IMR-90 (cell line): ENCODE data around the gene RAB31. TPM values are rescaled to one million over a fixed set of nuclear protein-coding genes. Genes with fewer than 3 reads are reported as not detected.

ENCODE experiments used
- ATAC-seq: fragments of 200-7000 bp; cut with Tn5 transposase; 2 replicates; pipeline ENCODE4 v1.9.1; 2020; ENCODE audit warnings: low read depth, mild to moderate bottlenecking, moderate library complexity
- BruUV-seq: library from RNA; stranded (reverse); fragments of 400-500 nt; replicated peaks from 2 replicates; lab custom pipeline; 2021; lab: Mats Ljungman, UMichigan
- CTCF ChIA-PET: fragments of 300-600 bp; formaldehyde crosslinking; extraction: SDS; loops from one replicate; lab custom pipeline; 2021; ENCODE audit warnings: antibody characterized with exemption; lab: Yijun Ruan, JAX
- POLR2A ChIA-PET: fragments of 300-600 bp; sonication (Branson Sonifier 250); formaldehyde crosslinking; loops from one replicate; lab custom pipeline; 2022; ENCODE audit warnings: antibody characterized with exemption; ENCODE audit not compliant: unreplicated experiment; lab: Charles Lee
- DNase-seq: peaks from one replicate; pipeline ENCODE4 v3.0.0; 2013
- H2AFZ ChIP-seq: replicated peaks from 2 replicates; pipeline ENCODE3; 2013; ENCODE audit warnings: low read length, mild to moderate bottlenecking; ENCODE audit not compliant: poor library complexity
- H2AK5ac ChIP-seq: 2 replicates; pipeline ENCODE4 v1.6.1; 2013; ENCODE audit warnings: low read depth, low read length, inconsistent platforms
- H2AK9ac ChIP-seq: replicated peaks from 2 replicates; pipeline ENCODE3; 2013; ENCODE audit warnings: mild to moderate bottlenecking, low read depth, low read length, moderate library complexity; ENCODE audit not compliant: poor library complexity
- H2BK120ac ChIP-seq: 2 replicates; pipeline ENCODE4 v1.6.1; 2013; ENCODE audit warnings: low read depth, low read length, inconsistent platforms
- H2BK15ac ChIP-seq: 3 replicates; pipeline ENCODE4 v1.6.1; 2013; ENCODE audit warnings: low read depth, low read length, inconsistent platforms
- H2BK20ac ChIP-seq: 2 replicates; pipeline ENCODE4 v1.6.1; 2013; ENCODE audit warnings: low read depth, mild to moderate bottlenecking, inconsistent platforms, low read length, moderate library complexity
- H2BK5ac ChIP-seq: 2 replicates; pipeline ENCODE4 v1.6.1; 2013; ENCODE audit warnings: mild to moderate bottlenecking, low read depth, low read length, inconsistent platforms; ENCODE audit not compliant: poor library complexity, severe bottlenecking
- H3K14ac ChIP-seq: replicated peaks from 2 replicates; pipeline ENCODE4 v1.6.1; 2013; ENCODE audit warnings: low read depth, low read length, inconsistent platforms
- H3K18ac ChIP-seq: 2 replicates; pipeline ENCODE4 v1.6.1; 2013; ENCODE audit warnings: low read depth, low read length, control low read depth
- H3K23ac ChIP-seq: 2 replicates; pipeline ENCODE4 v1.6.1; 2013; ENCODE audit warnings: low read depth, low read length, inconsistent platforms
- H3K27ac ChIP-seq: 2 replicates; pipeline ENCODE4 v1.5.1; 2013; ENCODE audit warnings: mild to moderate bottlenecking, control low read depth, low read length; ENCODE audit not compliant: insufficient read depth
- H3K27me3 ChIP-seq: 2 replicates; pipeline ENCODE4 v1.6.1; 2013; ENCODE audit warnings: low read length; ENCODE audit not compliant: control insufficient read depth, insufficient read depth
- H3K36me3 ChIP-seq: 2 replicates; pipeline ENCODE4 v1.6.1; 2013; ENCODE audit warnings: low read length, mixed read lengths; ENCODE audit not compliant: control insufficient read depth, insufficient read depth
- H3K4ac ChIP-seq: 2 replicates; pipeline ENCODE4 v1.6.1; 2013; ENCODE audit warnings: low read depth, low read length, inconsistent platforms
- H3K4me1 ChIP-seq: 2 replicates; pipeline ENCODE4 v1.6.1; 2013; ENCODE audit warnings: low read length, mixed read lengths; ENCODE audit not compliant: control insufficient read depth, insufficient read depth
- H3K4me2 ChIP-seq: 2 replicates; pipeline ENCODE4 v1.6.1; 2013; ENCODE audit warnings: low read depth, mild to moderate bottlenecking, control low read depth, low read length, moderate library complexity
- H3K4me3 ChIP-seq: 2 replicates; pipeline ENCODE4 v1.5.1; 2013; ENCODE audit warnings: low read depth, mild to moderate bottlenecking, control low read depth, low read length, moderate library complexity; ENCODE audit not compliant: insufficient read depth
- H3K56ac ChIP-seq: 2 replicates; pipeline ENCODE4 v1.6.1; 2013; ENCODE audit warnings: low read length, inconsistent platforms; ENCODE audit not compliant: insufficient read depth; ENCODE audit errors: extremely low read depth
- H3K79me1 ChIP-seq, 2 experiments: 2 replicates each; pipeline ENCODE4 v1.6.1; 2013; ENCODE audit warnings: low read length in 2 of 2, inconsistent platforms in 1 of 2, low read depth in 1 of 2
- H3K9ac ChIP-seq: 2 replicates; pipeline ENCODE4 v1.6.1; 2013; ENCODE audit warnings: low read depth, low read length, control low read depth
- H3K9me1 ChIP-seq: 2 replicates; pipeline ENCODE4 v1.6.1; 2013; ENCODE audit warnings: low read length, inconsistent platforms; ENCODE audit not compliant: insufficient read depth
- H3K9me3 ChIP-seq: 2 replicates; pipeline ENCODE4 v1.6.1; 2013; ENCODE audit warnings: low read length; ENCODE audit not compliant: control insufficient read depth, insufficient read depth
- H4K20me1 ChIP-seq: 2 replicates; pipeline ENCODE4 v1.6.1; 2013; ENCODE audit warnings: low read length, inconsistent platforms; ENCODE audit not compliant: insufficient read depth
- H4K5ac ChIP-seq: 2 replicates; pipeline ENCODE4 v1.6.1; 2013; ENCODE audit warnings: mild to moderate bottlenecking, low read depth, low read length, control low read depth
- H4K8ac ChIP-seq, 2 experiments: 2 replicates each; pipeline ENCODE4 v1.6.1; 2013; ENCODE audit warnings: low read depth in 2 of 2, low read length in 2 of 2, control low read depth in 1 of 2, inconsistent platforms in 1 of 2
- H4K91ac ChIP-seq: 2 replicates; pipeline ENCODE4 v1.6.1; 2013; ENCODE audit warnings: low read depth, low read length, inconsistent platforms; ENCODE audit not compliant: insufficient read depth
- BHLHE40 ChIP-seq: fragments of 150-350 bp; IDR thresholded peaks from 2 replicates; pipeline ENCODE4 v1.6.1; 2016; ENCODE audit warnings: mild to moderate bottlenecking, low read depth, low read length
- CEBPB ChIP-seq: IDR thresholded peaks from 2 replicates; pipeline ENCODE4 v1.6.1; 2012; ENCODE audit warnings: low read depth, low read length, improper control_type of control experiment
- ELK1 ChIP-seq: fragments of 150-350 bp; IDR thresholded peaks from 2 replicates; pipeline ENCODE4 v1.6.1; 2016; ENCODE audit warnings: low read depth, mild to moderate bottlenecking, low read length, moderate library complexity, borderline replicate concordance
- FOS ChIP-seq: fragments of 150-350 bp; IDR thresholded peaks from 2 replicates; pipeline ENCODE4 v1.6.1; 2016; ENCODE audit warnings: low read depth, low read length
- MAFK ChIP-seq: IDR thresholded peaks from 2 replicates; pipeline ENCODE4 v1.6.1; 2012; ENCODE audit warnings: low read depth, low read length, improper control_type of control experiment
- MAZ ChIP-seq: IDR thresholded peaks from 2 replicates; pipeline ENCODE4 v1.6.1; 2012; ENCODE audit warnings: low read depth, mild to moderate bottlenecking, low read length, improper control_type of control experiment, moderate library complexity, borderline replicate concordance
- MXI1 ChIP-seq: IDR thresholded peaks from 2 replicates; pipeline ENCODE4 v1.6.1; 2012; ENCODE audit warnings: low read depth, mild to moderate bottlenecking, low read length, moderate library complexity, borderline replicate concordance
- NFE2L2 ChIP-seq: fragments of 150-350 bp; IDR thresholded peaks from 2 replicates; pipeline ENCODE4 v1.6.1; 2016; ENCODE audit warnings: low read depth, mild to moderate bottlenecking, low read length
- POLR2A ChIP-seq: IDR thresholded peaks from 2 replicates; pipeline ENCODE4 v1.6.1; 2012; ENCODE audit warnings: mild to moderate bottlenecking, low read depth, low read length
- RAD21 ChIP-seq: IDR thresholded peaks from 2 replicates; pipeline ENCODE4 v1.6.1; 2012; ENCODE audit warnings: low read length, improper control_type of control experiment
- RCOR1 ChIP-seq: IDR thresholded peaks from 2 replicates; pipeline ENCODE4 v1.6.1; 2012; ENCODE audit warnings: mild to moderate bottlenecking, low read length, improper control_type of control experiment; ENCODE audit not compliant: insufficient replicate concordance
- RFX5 ChIP-seq: IDR thresholded peaks from 2 replicates; pipeline ENCODE4 v1.8.0; 2012; ENCODE audit warnings: low read depth, mild to moderate bottlenecking, low read length, moderate library complexity
- SMC3 ChIP-seq: fragments of 150-350 bp; IDR thresholded peaks from 2 replicates; pipeline ENCODE4 v1.6.1; 2016; ENCODE audit warnings: low read depth, mild to moderate bottlenecking, antibody characterized with exemption, low read length, moderate library complexity
- WGBS, 2 experiments: methylation state at CpG; one replicate each; pipeline versions ENCODE4 v1.1.5 to v1.1.7; 2013; ENCODE audit warnings: missing lambda C conversion rate in 2 of 2; ENCODE audit not compliant: insufficient read length in 1 of 2; ENCODE audit errors: extremely low coverage in 2 of 2; 5-methylcytosine and 5-hydroxymethylcytosine counted together
- dilution Hi-C: fragments of 300-500 bp; cut with HindIII; formaldehyde crosslinking; loops from one replicate; pipeline ENCODE4 v1.14.3; 2018; ENCODE audit warnings: low sequenced_read_pairs; ENCODE audit not compliant: unreplicated experiment
- in situ Hi-C: fragments of 300-500 bp; cut with MboI; formaldehyde crosslinking; loops from 3 replicates; pipeline ENCODE4 v1.14.3; 2019; ENCODE audit warnings: low sequenced_read_pairs, inconsistent platforms, mixed read lengths
- intact Hi-C: fragments of 100-400 bp; cut with micrococcal nuclease; formaldehyde crosslinking; loops from 2 replicates; pipeline ENCODE4 v1.10.0; 2022
- polyA plus RNA-seq, 3 experiments: library from polyadenylated mRNA; depleted of rRNA; stranded (reverse); fragments of >200 nt; gene quantifications; 2 replicates each; pipeline ENCODE4 v1.2.3, GENCODE V29; 2012; ENCODE audit warnings: low replicate concordance in 1 of 3
- total RNA-seq: library from RNA; depleted of rRNA; stranded (reverse); fragments of >200 nt; gene quantifications from 2 replicates; pipeline ENCODE4 v1.2.3, GENCODE V29; 2012
- TF ChIP-seq, protein P1 (sequence below): conservative IDR thresholded peaks from 2 replicates; pipeline ENCODE4 v1.5.1; 2012; ENCODE audit warnings: mild to moderate bottlenecking, low read depth, low read length, improper control_type of control experiment
- TF ChIP-seq, protein P2 (sequence below): fragments of 150-350 bp; IDR thresholded peaks from 2 replicates; pipeline ENCODE4 v1.6.1; 2017; ENCODE audit warnings: mild to moderate bottlenecking, antibody characterized with exemption, low read length, low read depth

The RAB31 gene
- total and polyA plus RNA-seq, 2 of the 4 experiments (the other 2 are of a cell fraction), result 13.8 to 26.9 TPM

- H2AK5ac ChIP-seq, result no peak overlapping the region
- H3K4me1 ChIP-seq, result peaks cover 16% of the 10 kb centered on the region
- intact Hi-C loops, result no loop called here
- no peak overlapping the region for H4K5ac ChIP-seq
- no peak overlapping the region for H2AK9ac ChIP-seq
- CTCF ChIA-PET, result no interaction called here
- H3K4me3 ChIP-seq, result no peak overlapping the region
- dilution Hi-C loops, result no loop called here
- no peak overlapping the region for H3K56ac ChIP-seq
- POLR2A ChIA-PET, result no interaction called here
- no peaks in the 10 kb centered on the region for H3K36me3 ChIP-seq
- no TSS peak for BruUV-seq
- no peaks in the 10 kb centered on the region for H3K27me3 ChIP-seq
- no peak overlapping the region for H4K8ac ChIP-seq
- H3K23ac ChIP-seq, result no peak overlapping the region
- in situ Hi-C loops, result loop anchor here (25.0 kb wide), 1 partner anchor 236 kb away; no protein-coding TSS in a partner anchor
- DNase-seq (no peak), ATAC-seq (no peak)
- no peak overlapping the region for H2BK120ac ChIP-seq
- no peak overlapping the region for H3K9ac ChIP-seq
- H3K9me1 ChIP-seq, result peaks cover 7% of the 10 kb centered on the region
- no peak overlapping the region for H3K18ac ChIP-seq
- no peak overlapping the region for H2BK20ac ChIP-seq
- no peak overlapping the region for H2BK5ac ChIP-seq
- H2BK15ac ChIP-seq, result no peak overlapping the region
- H2AFZ ChIP-seq, result no peak overlapping the region
- WGBS, 2 experiments, result 90% methylated on average over 4 of the region's 11 CpGs; no CpG with 5 or more reads in 1 of the 2 experiments
- no peak overlapping the region for H4K91ac ChIP-seq
- H3K79me1 ChIP-seq, result 0 out of 4 replicates have a peak, but pooled peaks cover 0 to 7% of the 10 kb centered on the region in 2 experiments
- H3K14ac ChIP-seq, result no peak overlapping the region
- H3K4ac ChIP-seq, result no peak overlapping the region
- H4K20me1 ChIP-seq, result no peaks in the 10 kb centered on the region
- H3K27ac ChIP-seq, result no peak overlapping the region
- no peaks in the 10 kb centered on the region for H3K9me3 ChIP-seq
- no peak overlapping the region for H3K4me2 ChIP-seq
- TF ChIP-seq BHLHE40, result no peak
- no peak for TF ChIP-seq MAFK
- no peak for TF ChIP-seq MXI1
- TF ChIP-seq, protein P1, sequence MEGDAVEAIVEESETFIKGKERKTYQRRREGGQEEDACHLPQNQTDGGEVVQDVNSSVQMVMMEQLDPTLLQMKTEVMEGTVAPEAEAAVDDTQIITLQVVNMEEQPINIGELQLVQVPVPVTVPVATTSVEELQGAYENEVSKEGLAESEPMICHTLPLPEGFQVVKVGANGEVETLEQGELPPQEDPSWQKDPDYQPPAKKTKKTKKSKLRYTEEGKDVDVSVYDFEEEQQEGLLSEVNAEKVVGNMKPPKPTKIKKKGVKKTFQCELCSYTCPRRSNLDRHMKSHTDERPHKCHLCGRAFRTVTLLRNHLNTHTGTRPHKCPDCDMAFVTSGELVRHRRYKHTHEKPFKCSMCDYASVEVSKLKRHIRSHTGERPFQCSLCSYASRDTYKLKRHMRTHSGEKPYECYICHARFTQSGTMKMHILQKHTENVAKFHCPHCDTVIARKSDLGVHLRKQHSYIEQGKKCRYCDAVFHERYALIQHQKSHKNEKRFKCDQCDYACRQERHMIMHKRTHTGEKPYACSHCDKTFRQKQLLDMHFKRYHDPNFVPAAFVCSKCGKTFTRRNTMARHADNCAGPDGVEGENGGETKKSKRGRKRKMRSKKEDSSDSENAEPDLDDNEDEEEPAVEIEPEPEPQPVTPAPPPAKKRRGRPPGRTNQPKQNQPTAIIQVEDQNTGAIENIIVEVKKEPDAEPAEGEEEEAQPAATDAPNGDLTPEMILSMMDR, result no peak
- TF ChIP-seq NFE2L2, result no peak
- TF ChIP-seq SMC3, result no peak
- TF ChIP-seq RCOR1, result no peak
- no peak for TF ChIP-seq POLR2A
- TF ChIP-seq RAD21, result no peak
- no peak for TF ChIP-seq ELK1
- TF ChIP-seq FOS, result no peak
- no peak for TF ChIP-seq MAZ
- TF ChIP-seq, protein P2, sequence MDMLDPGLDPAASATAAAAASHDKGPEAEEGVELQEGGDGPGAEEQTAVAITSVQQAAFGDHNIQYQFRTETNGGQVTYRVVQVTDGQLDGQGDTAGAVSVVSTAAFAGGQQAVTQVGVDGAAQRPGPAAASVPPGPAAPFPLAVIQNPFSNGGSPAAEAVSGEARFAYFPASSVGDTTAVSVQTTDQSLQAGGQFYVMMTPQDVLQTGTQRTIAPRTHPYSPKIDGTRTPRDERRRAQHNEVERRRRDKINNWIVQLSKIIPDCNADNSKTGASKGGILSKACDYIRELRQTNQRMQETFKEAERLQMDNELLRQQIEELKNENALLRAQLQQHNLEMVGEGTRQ, result no peak
- TF ChIP-seq RFX5, result no peak
- no peak for TF ChIP-seq CEBPB
These were observed 6.3 kb upstream of the RAB31 start for GRCh38 chr18:9701609-9702349.
